ENCODE results near the gene MORN1.
"Not testable (repeated sequence)": the region's sequence is repeated elsewhere in the genome, so short reads cannot be mapped to it uniquely, and the experiment has no call there.

MORN1 gene

DNA sequence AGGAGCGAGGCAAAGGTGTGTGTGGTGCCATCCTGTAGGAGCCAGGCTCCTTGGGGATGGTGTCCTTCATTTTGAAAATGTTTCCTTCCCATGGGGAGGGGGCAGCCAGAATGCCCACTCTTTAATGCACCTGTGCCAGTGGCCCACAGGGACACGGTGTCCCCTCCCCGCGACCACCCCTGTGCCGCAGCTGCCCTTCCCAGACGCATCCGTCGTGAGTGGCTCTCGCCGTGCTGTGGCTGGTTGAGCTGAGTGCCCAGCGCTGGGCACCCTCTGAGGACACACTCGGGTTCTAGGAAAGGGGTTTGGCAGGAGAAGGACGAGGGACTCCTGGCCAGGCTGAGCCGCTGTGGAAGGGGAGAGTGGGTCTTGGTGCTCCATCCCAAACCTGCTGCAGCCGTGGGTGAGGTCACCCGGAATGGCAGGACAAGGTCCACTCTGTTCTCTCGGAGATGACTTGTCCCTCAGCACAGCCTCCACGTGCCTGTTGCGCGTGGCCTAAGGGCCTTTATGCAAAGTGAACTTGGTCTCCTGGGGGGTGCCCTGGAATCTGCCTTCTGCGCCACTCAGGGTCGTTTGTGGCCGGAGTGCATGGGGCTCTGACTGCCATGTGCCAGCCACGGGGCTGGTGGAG, 88.9 kb downstream of the MORN1 start:
- DNase-seq, result no peak

GRCh38 chr1:2301607-2302291, 89.6 kb downstream of the MORN1 start:
- no peak for DNase-seq

DNA sequence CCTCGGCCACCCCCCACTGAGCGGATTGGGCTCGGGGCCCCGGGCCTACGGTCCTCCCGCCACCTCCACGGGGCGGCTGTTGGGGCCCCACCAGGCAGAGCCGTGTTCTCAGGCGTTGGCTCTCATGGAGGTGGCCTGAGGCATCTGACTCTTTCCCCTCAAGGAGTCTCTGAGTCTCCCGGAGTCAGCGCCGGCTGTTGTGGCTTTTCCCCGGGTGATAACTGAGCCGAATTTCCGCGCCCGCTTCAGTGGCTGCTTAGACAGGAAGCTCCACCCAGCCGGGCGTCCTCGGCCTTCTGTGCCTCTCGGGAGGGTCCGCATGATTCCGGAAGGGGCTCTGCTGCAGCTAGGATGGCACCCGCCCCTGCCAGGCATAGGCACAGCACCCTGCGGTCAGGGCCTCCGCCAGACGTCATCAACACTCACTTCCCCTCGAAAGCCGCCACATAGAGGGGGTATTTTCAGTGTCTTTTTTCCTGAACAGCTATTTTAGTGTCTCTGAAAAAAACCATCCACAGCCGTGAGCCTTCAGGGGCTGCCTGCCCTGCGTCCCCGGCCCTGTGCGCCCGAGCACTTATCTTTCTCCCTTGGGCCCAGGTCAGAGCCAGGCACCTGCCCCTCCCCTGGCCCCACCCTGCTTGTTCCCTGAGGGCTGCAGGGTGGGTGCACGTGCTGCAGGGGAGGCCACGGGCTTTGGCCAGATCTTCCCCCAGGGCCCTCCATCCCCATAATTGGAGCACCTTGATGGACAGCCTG, 90.3 kb downstream of the MORN1 start:
- peak; percentile 97 for DNase-seq

GRCh38 chr1:2300004-2300771, 91.2 kb downstream of the MORN1 start:
- DNase-seq, result peak; percentile 19 to 54

DNA sequence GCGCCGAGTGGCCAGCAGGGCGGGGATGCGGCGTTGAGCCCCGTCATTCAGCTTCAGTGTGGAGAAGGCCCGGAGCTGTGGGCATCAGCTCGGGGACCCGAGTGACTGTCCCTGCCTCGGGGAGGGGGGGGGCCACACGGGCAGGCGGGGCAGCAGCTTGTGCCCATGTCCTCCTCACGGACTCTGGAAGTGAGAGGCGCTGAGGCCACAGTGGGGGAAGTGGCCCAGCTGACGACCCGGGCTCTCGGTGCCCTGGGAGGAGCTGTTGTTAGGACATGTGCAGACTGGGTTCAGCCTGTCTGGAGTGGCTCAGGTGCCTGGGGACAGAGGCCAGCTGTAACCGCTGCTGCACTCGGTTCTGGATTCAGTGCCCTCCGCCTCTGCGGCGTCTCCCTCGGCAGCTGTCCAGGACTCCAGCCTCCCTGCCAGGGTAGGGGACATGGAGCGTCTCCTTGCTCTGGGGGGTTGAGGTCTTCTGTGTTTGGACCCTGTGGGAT, 92.2 kb downstream of the MORN1 start:
- no peak for DNase-seq

DNA sequence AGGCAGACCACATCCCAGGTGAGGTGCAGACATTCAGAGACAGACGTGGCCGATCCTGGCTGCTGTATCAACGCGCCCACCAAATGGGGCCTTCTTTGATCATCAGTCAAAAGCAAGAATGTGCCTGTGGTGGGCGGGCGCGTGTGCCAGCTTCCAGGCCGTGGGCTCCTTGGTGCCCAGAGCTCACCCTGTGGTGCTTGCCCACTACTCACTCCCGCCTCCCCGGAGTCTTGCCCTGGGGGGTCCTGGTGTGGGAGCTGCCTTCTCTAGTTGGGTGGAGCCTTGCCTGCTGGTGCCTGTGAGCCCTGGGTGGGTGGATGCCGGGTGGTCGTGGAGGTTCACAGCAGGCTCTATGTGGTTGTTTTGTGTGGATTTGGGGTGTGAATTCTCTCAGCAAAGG, 92.7 kb downstream of the MORN1 start:
- no peak for DNase-seq

GRCh38 chr1:2297246-2298011, 93.9 kb downstream of the MORN1 start:
- DNase-seq, result no peak

GRCh38 chr1:2296614-2297013, 94.7 kb downstream of the MORN1 start:
- no peak for DNase-seq

DNA sequence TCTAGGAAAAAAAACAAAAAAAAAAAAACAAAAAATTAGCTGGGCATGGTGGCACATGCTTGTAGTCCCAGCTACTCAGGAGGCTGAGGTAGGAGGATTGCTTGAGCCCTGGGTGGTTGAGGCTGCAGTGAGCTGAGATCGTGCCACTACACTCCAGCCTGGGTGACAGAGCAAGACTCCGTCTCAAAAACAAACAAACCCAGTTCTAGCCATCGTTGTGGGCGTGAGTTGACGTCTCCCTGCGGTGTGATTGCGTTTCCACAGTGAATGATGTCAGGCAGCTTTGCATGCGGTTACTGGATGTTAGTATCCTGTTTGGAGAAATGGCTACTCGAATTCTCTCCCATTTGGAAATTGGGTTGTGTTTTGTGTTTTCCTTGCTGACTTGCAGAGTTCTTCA, 95.1 kb downstream of the MORN1 start:
- DNase-seq, result not testable (repeated sequence)

- no peak for DNase-seq
These were observed 95.8 kb downstream of the MORN1 start for GRCh38 chr1:2295526-2295925.

DNA sequence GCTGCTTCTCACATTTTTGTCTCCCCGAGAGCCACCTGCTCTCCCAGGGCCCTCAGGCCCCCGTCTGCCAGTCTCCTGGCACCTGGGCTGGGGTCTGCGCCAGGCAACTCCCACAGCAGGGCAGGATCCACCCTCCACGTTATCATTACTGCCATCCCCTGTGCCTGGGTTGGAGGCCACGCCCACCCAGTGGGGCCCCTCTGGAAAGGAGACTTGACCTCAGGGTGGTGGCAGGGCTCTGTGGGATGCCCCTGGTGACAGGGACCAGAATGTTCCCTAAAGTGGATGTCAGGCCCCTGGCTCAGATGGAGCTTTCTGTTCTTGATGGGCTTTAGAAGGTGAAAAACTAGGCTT, 96.7 kb downstream of the MORN1 start:
- no peak for DNase-seq

DNA sequence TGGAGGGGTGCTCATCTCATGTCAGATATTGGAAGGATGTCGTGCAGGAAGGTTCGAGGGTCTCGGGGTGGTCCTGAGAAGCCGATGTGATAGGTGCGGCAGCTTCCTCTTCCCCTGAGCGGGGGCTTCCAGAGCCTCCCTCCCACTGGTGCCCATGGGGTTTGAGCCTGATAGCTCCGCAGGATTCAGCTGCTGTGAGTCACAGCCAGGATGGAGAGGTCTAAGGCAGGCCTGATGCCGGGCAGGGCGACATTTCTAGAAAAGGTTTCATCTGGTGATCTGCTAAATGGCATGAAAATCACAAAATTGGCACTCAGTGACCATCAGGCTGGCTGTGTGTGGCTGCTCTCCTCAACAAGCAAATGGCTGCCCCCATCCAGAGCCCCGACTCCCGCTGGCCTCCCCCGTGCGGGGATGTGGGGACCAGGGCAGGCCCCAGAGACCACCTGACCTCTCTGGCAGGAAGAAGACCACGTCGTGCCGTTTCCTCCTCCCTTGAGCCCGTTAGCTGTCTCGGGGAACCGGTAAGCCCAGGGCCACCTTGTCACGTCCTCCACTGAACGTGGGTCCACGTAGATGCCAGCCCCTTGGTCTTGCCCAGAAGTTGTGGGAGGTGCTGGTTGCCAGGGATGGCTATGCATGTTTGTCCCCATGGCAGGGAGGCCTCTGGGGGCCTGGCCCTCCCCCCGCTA, 97.2 kb downstream of the MORN1 start:
- no peak for DNase-seq

DNA sequence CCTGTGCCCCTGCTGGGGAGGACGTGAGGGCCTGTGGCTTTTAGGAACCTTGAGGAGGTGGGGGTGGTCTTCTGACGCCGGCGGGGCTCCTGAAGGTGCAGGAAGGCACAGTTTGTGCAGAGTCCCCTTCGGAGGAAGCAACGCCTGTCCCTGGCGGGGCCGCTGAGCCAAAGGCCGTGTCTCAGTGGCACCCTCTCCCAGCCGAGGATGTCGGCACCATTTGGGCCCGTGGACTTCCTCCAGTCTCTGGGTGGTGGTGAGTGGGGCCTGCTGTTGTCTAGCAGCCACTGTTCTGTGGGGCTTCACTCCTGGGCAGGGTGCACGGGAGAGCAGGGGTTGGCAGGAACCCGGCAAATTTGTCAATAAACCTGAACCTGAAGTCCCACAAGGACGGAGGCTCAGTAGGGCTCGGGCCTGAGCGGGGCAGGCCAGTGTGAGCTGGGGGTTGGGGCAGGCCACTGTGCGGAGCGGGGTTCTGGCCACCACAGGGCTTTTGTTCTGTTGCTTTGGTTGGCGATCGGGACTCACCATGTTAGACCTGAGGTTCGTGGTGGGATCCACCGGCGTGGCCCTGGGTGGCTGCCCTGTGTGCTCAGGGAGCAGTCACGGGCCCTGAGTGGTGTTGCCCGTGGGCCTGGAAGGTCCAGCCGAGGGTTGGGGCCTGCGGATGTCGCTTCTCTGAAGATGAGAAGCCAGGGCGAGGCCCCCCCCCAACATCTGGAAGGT, 98.5 kb downstream of the MORN1 start:
- no peak for DNase-seq

GRCh38 chr1:2291577-2291976, 99.8 kb downstream of the MORN1 start:
- no peak for DNase-seq

DNA sequence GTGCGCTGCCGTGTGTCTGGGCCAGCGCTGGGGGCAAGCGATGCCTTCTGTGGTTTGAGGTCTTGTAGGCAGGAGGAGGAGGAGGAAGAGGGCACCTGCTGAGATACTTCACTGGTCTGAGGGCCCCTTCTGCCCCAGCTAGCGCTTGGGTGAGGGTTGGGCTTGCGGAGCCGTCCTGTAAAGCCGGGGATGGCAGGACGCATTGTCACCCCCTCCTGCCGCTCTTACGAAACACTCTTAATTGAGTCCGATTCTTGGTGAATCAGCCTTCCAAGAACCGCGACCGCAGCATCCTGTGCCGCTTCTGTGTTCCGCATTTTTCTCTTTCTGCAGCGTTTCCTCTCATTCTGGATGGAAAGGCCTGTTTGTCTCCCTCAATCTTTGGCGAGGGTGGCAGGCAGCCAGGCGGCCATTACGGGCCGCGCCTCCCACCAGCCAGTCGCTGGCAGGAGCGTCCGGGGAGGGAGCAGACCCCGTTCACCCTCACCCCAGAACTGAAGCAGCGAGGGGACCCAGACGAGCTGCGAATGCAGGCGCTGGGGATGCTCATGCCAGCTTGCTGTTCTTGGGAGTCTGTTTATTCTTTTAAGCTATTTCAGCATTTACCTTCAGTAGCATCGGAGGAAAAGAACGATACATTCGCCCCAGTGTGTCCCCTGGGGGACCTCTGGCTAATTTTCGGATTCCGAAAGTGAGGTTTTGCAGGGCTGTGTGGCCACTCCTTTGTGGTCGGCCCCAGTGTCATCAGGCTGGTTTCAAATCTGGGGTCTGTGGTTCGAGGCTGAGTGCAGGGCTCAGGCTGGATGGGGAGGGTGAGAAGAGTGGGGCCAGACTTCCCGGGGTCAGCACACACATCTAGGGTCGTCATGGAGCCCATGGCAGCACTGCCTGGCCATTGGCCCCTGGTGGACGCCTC, 100.5 kb downstream of the MORN1 start:
- DNase-seq, result peak; percentile 99 to 100

DNA sequence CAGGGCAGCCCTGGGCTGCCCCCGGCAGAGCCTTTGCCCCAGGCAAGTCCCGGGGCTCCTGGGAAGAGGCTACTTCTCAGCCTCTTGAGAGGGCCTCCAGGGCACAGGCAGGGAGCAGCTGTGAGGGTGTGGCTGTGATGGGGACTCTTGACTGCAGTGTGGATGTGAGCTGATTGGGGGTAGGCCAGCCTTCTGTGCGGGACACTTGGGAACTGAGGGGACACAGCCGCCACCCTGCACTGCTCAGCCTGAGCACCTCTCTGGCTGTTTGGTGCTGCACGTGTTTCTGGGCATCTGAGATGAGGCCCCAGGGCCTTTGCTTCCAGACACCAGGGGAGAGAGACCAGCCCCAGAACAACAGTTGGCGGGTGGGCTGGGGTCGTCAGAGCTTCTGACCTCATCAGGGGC, 101.2 kb downstream of the MORN1 start:
- peak in 1 of 2 experiments; percentile 53 for DNase-seq

GRCh38 chr1:2289607-2290006, 101.7 kb downstream of the MORN1 start:
- no peak for DNase-seq

DNA sequence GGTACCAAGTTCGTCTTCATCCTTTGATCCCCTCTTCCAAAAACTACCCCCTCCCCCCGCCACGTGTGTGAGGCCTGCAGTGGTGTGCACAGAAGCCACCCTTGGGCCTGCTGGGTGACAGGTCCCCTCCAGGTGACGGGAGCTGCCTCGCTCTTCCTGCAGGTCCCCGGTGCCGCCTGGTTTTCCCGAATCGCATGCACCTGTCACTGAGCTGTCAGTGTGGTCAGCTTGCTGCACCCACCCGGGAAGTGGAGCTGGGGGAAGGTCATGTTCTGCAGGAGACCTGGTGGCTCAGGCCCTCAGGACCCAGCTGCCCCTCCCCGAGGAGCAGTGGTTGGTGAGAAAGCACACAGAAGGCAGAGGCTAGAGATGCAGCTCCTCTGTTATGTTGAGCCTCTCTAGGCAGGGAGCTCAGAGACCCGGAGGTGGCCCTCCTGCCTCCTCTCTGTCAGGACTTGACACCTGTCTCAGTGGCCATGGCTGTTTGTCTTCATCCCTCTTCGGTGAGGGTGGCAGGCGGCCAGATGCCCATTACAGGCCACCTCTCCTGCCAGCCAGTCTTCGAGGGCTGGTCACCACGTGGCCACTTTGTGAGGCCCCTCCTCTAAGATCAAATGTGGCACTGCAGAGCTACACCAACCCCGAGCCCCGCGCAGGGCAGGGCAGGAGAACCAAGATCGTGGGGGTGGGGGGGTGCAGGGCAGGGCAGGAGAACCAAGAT, 102.4 kb downstream of the MORN1 start:
- DNase-seq, result no peak

- DNase-seq, result no peak
These were observed 103.0 kb downstream of the MORN1 start for GRCh38 chr1:2288311-2288710.

Measured in Kasumi-1 (cell line).